Keratinocyte (primary cell): ENCODE measurements around the gene NAA25. TPM values are rescaled to one million over a fixed set of nuclear protein-coding genes. Genes with fewer than 3 reads are reported as not detected.
"Not testable (repeated sequence)": the region's sequence is repeated elsewhere in the genome, so short reads cannot be mapped to it uniquely, and the experiment has no call there.

Experiments
- DNase-seq: peaks from one replicate; pipeline ENCODE4 v3.0.0-alpha.2; 2011; ENCODE audit warnings: low read depth, missing footprints, low spot score
- FAIRE-seq: peaks from 2 replicates; lab custom pipeline; 2011; peaks lifted over from hg19 to GRCh38; lab: Jason Lieb, UNC
- H2AFZ ChIP-seq: 2 replicates; pipeline ENCODE4 v1.6.0; 2012; ENCODE audit warnings: low read length, control low read depth, inconsistent platforms; ENCODE audit not compliant: control insufficient read depth
- H3K27ac ChIP-seq: 2 replicates; pipeline ENCODE4 v1.5.1; 2011; ENCODE audit warnings: low read length; ENCODE audit not compliant: control insufficient read depth, insufficient read depth
- H3K27me3 ChIP-seq: 3 replicates; pipeline ENCODE4 v1.6.0; 2011; ENCODE audit warnings: low read length; ENCODE audit not compliant: control insufficient read depth, insufficient read depth; ENCODE audit errors: extremely low read depth
- H3K36me3 ChIP-seq, 2 experiments: 2 replicates in 1 of 2; 3 replicates in 1 of 2; pipeline ENCODE4 v1.5.1; 2011; ENCODE audit warnings: low read length in 2 of 2, mild to moderate bottlenecking in 1 of 2; ENCODE audit not compliant: control insufficient read depth in 2 of 2, insufficient read depth in 2 of 2; ENCODE audit errors: extremely low read depth in 1 of 2
- H3K4me1 ChIP-seq: 3 replicates; pipeline ENCODE4 v1.5.1; 2011; ENCODE audit warnings: low read length; ENCODE audit not compliant: control insufficient read depth, insufficient read depth; ENCODE audit errors: extremely low read depth
- H3K4me2 ChIP-seq: 3 replicates; pipeline ENCODE4 v1.6.0; 2011; ENCODE audit warnings: low read depth, low read length; ENCODE audit not compliant: control insufficient read depth, insufficient read depth; ENCODE audit errors: extremely low read depth
- H3K4me3 ChIP-seq, 3 experiments: fragments of 200-600 bp in 1 of 3; sonication (generic) in 1 of 3; 2 replicates in 2 of 3; 3 replicates in 1 of 3; pipeline ENCODE4 v1.5.1; 2011 to 2016; ENCODE audit warnings: low read length in 3 of 3, mild to moderate bottlenecking in 3 of 3, control low read depth in 2 of 3, inconsistent platforms in 1 of 3, low read depth in 1 of 3, mixed read lengths in 1 of 3, mixed run types in 1 of 3, moderate library complexity in 1 of 3; ENCODE audit not compliant: control insufficient read depth in 2 of 3, insufficient read depth in 2 of 3; ENCODE audit errors: extremely low read depth in 1 of 3
- H3K79me2 ChIP-seq: 2 replicates; pipeline ENCODE4 v1.6.0; 2012; ENCODE audit warnings: low read length; ENCODE audit not compliant: control insufficient read depth, insufficient read depth
- H3K9ac ChIP-seq: 3 replicates; pipeline ENCODE4 v1.6.0; 2011; ENCODE audit warnings: low read length; ENCODE audit not compliant: control insufficient read depth, insufficient read depth; ENCODE audit errors: extremely low read depth
- H3K9me1 ChIP-seq: 3 replicates; pipeline ENCODE4 v1.6.0; 2011; ENCODE audit warnings: low read length; ENCODE audit not compliant: control insufficient read depth, insufficient read depth; ENCODE audit errors: extremely low read depth
- H3K9me3 ChIP-seq: 2 replicates; pipeline ENCODE4 v1.5.1; 2012; ENCODE audit warnings: low read depth, low read length; ENCODE audit not compliant: control insufficient read depth
- H4K20me1 ChIP-seq: 3 replicates; pipeline ENCODE4 v1.6.0; 2011; ENCODE audit warnings: low read length; ENCODE audit not compliant: control insufficient read depth, insufficient read depth; ENCODE audit errors: extremely low read depth
- EZH2 ChIP-seq: IDR thresholded peaks from one replicate; pipeline ENCODE4 v1.6.1; 2012; ENCODE audit warnings: inconsistent platforms, mild to moderate bottlenecking, low read length, moderate library complexity
- dilution Hi-C: fragments of 300-500 bp; cut with MboI; formaldehyde crosslinking; loops from one replicate; pipeline ENCODE4 v1.7.0; 2020; ENCODE audit warnings: low sequenced_read_pairs; ENCODE audit not compliant: extremely low pct_ligation_motif_present
- polyA plus RNA-seq, 5 experiments: library from polyadenylated mRNA; depleted of rRNA in 3 of 5; stranded (reverse) in 3 of 5; stranded (forward) in 1 of 5; unstranded in 1 of 5; fragments of >200 nt; gene quantifications; 1 replicate in 1 of 5; 2 replicates in 3 of 5; 3 replicates in 1 of 5; pipeline versions ENCODE4 v1.2.1 to v1.2.3, GENCODE V29; 2011 to 2012; ENCODE audit warnings: missing spikeins in 2 of 5, low read depth in 1 of 5, low replicate concordance in 1 of 5
- TF ChIP-seq, protein P1 (sequence below), 3 experiments: IDR thresholded peaks in 1 of 3; conservative IDR thresholded peaks in 1 of 3; optimal IDR thresholded peaks in 1 of 3; 2 replicates in 2 of 3; 3 replicates in 1 of 3; pipeline versions ENCODE3 to v1.5.1; 2011; ENCODE audit warnings: low read length in 3 of 3, mild to moderate bottlenecking in 3 of 3, moderate library complexity in 2 of 3, control low read depth in 1 of 3, inconsistent platforms in 1 of 3; ENCODE audit not compliant: insufficient read depth in 2 of 3; ENCODE audit errors: extremely low read depth in 1 of 3

The NAA25 gene
- polyA plus RNA-seq, 1 donor (not counting 4 experiments of a cell fraction or from before 2014, with no cell fraction given) = 26.1 TPM

- DNase-seq (no peak), FAIRE-seq (no peak)
- no peak overlapping the region for H3K9ac ChIP-seq
- H3K4me2 ChIP-seq = no peak overlapping the region
- no peak overlapping the region for H3K27ac ChIP-seq
- H3K9me3 ChIP-seq = no peaks in the 10 kb centered on the region
- no peaks in the 10 kb centered on the region for H3K79me2 ChIP-seq
- H3K4me1 ChIP-seq = peaks cover 3% of the 10 kb centered on the region
- no peaks in the 10 kb centered on the region for H4K20me1 ChIP-seq
- dilution Hi-C loops = no loop called here
- no peak overlapping the region for H2AFZ ChIP-seq
- H3K9me1 ChIP-seq = no peaks in the 10 kb centered on the region
- H3K27me3 ChIP-seq = no peaks in the 10 kb centered on the region
- no peak for TF ChIP-seq EZH2
- TF ChIP-seq, protein P1, sequence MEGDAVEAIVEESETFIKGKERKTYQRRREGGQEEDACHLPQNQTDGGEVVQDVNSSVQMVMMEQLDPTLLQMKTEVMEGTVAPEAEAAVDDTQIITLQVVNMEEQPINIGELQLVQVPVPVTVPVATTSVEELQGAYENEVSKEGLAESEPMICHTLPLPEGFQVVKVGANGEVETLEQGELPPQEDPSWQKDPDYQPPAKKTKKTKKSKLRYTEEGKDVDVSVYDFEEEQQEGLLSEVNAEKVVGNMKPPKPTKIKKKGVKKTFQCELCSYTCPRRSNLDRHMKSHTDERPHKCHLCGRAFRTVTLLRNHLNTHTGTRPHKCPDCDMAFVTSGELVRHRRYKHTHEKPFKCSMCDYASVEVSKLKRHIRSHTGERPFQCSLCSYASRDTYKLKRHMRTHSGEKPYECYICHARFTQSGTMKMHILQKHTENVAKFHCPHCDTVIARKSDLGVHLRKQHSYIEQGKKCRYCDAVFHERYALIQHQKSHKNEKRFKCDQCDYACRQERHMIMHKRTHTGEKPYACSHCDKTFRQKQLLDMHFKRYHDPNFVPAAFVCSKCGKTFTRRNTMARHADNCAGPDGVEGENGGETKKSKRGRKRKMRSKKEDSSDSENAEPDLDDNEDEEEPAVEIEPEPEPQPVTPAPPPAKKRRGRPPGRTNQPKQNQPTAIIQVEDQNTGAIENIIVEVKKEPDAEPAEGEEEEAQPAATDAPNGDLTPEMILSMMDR (optimal IDR thresholded peaks at IDR 0.05 in 1 of 3, IDR thresholded peaks at IDR 0.05 in 1 of 3, conservative IDR thresholded peaks at IDR 0.05 in 1 of 3; ENCODE audit: extremely low read depth in 1 of 3, insufficient read depth in 2 of 3, low read length in 3 of 3) = no peak
- no peaks in the 10 kb centered on the region for H3K36me3 ChIP-seq
- H3K4me3 ChIP-seq = no peak overlapping the region
These were observed 112.7 kb downstream of the NAA25 start for GRCh38 chr12:111995782-111996480.

DNA sequence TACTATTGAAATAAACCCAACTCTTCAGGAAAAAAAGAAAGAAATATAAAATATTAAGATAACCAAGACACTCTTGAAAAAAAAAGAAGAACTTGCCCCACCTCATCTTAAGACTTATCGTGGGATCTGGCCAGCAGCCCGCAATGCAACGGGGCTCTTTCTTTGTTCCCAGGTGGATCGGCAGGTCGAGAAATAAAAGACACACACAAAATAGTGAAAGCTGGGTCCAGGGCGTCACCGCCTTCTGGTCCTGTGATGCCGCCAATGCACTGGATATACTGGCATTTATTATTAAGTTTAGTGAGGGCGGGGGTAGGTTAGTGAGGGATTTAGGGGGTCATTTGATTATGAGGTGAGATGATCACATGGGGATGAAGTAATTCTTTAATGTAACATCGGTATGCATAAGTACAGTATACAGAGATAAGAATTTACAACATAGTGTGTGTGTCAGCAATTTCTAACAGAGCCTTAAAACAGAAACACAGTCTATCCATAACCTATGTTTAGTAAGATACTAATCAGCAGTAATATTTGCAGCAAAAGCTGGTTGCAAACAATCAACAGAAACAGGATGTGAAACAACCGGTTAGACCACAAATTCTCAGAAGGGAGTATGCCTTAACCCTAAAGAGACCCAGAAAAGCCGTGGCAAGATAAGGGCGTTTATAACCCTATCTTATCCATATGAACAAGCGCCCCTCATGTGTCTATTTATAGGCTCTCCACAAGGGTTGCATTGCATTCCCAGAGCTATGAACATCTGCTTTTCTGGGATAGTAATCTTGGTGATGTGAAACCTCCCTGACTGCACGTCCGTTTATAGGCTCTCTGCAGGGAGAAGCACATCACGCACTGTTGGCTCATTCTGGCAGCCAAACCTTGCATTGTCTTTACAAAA, 114.1 kb downstream of the NAA25 start:
- peak overlapping the region; percentile 52 for H2AFZ ChIP-seq
- H3K27ac ChIP-seq, H3K9ac ChIP-seq, dilution Hi-C loops, H4K20me1 ChIP-seq, H3K9me3 ChIP-seq, H3K27me3 ChIP-seq, H3K9me1 ChIP-seq, H3K4me1 ChIP-seq, DNase-seq, H3K36me3 ChIP-seq, H3K79me2 ChIP-seq: not testable (repeated sequence)
- FAIRE-seq = peak; percentile 41
- peak overlapping the region; percentile 69 for H3K4me2 ChIP-seq
- peak overlapping the region in 1 of 3 experiments; percentile 14 for H3K4me3 ChIP-seq
